ENCODE data around the gene SND1.
A peak's percentile ranks its signal among the peaks of the same experiment; 100 is the strongest.
"Not testable (repeated sequence)": the region's sequence is repeated elsewhere in the genome, so short reads cannot be mapped to it uniquely, and the experiment has no call there.

Gene SND1

GRCh38 chr7:127673902-127674301 lies 21.9 kb downstream of the SND1 start:
- no peak for DNase-seq (ENCODE audit: low read depth)
- TF ChIP-seq CTCF (IDR thresholded peaks at IDR 0.05; ENCODE audit: low read depth, low read length, missing control alignments): no peak
- H3K4me3 ChIP-seq (ENCODE audit: low read depth, low read length): no peak overlapping the region
- in situ Hi-C loops (cut with HindIII; ENCODE audit: low sequenced_read_pairs): no loop called here

GRCh38 chr7:127674361-127674760 lies 22.4 kb downstream of the SND1 start:
- no peak overlapping the region for H3K4me3 ChIP-seq (ENCODE audit: low read depth, low read length)
- in situ Hi-C loops (cut with HindIII; ENCODE audit: low sequenced_read_pairs): no loop called here
- TF ChIP-seq CTCF (IDR thresholded peaks at IDR 0.05; ENCODE audit: low read depth, low read length, missing control alignments): no peak
- DNase-seq (ENCODE audit: low read depth): no peak

- H3K4me3 ChIP-seq (ENCODE audit: low read depth, low read length); in situ Hi-C loops (cut with HindIII; ENCODE audit: low sequenced_read_pairs); DNase-seq (ENCODE audit: low read depth): not testable (repeated sequence)
Measured at GRCh38 chr7:127674923-127675322, 22.9 kb downstream of the SND1 start.

- in situ Hi-C loops (cut with HindIII; ENCODE audit: low sequenced_read_pairs): no loop called here
- DNase-seq (ENCODE audit: low read depth): no peak
- TF ChIP-seq CTCF (IDR thresholded peaks at IDR 0.05; ENCODE audit: low read depth, low read length, missing control alignments): no peak
- no peak overlapping the region for H3K4me3 ChIP-seq (ENCODE audit: low read depth, low read length)
Measured at GRCh38 chr7:127675721-127676120, 23.7 kb downstream of the SND1 start.

GRCh38 chr7:127677433-127678230 lies 25.6 kb downstream of the SND1 start:
- no peak for TF ChIP-seq CTCF (IDR thresholded peaks at IDR 0.05; ENCODE audit: low read depth, low read length, missing control alignments)
- in situ Hi-C loops (cut with HindIII; ENCODE audit: low sequenced_read_pairs): no loop called here

GRCh38 chr7:127678337-127678736 lies 26.3 kb downstream of the SND1 start:
- no peak for TF ChIP-seq CTCF (IDR thresholded peaks at IDR 0.05; ENCODE audit: low read depth, low read length, missing control alignments)
- in situ Hi-C loops (cut with HindIII; ENCODE audit: low sequenced_read_pairs): no loop called here
- H3K4me3 ChIP-seq (ENCODE audit: low read depth, low read length): no peak overlapping the region
- DNase-seq (ENCODE audit: low read depth): peak; percentile 33

More at GRCh38 chr7:127677433-127678230, 25.6 kb downstream of the SND1 start:
- DNase-seq (ENCODE audit: low read depth): no peak
- no peak overlapping the region for H3K4me3 ChIP-seq (ENCODE audit: low read depth, low read length)

- in situ Hi-C loops (cut with HindIII; ENCODE audit: low sequenced_read_pairs): no loop called here
- DNase-seq (ENCODE audit: low read depth): no peak
- no peak overlapping the region for H3K4me3 ChIP-seq (ENCODE audit: low read depth, low read length)
- TF ChIP-seq CTCF (IDR thresholded peaks at IDR 0.05; ENCODE audit: low read depth, low read length, missing control alignments): no peak
Measured at GRCh38 chr7:127678947-127679346, 27.0 kb downstream of the SND1 start.

Measured in astrocyte of the cerebellum (primary cell).